ENCODE measurements around the gene NFKBIB. TPM values are rescaled to one million over a fixed set of nuclear protein-coding genes. Genes with fewer than 3 reads are reported as not detected.

Gene NFKBIB
- total RNA-seq, 2 donors from 2014 or later = 25.3 to 28.4 TPM

DNA sequence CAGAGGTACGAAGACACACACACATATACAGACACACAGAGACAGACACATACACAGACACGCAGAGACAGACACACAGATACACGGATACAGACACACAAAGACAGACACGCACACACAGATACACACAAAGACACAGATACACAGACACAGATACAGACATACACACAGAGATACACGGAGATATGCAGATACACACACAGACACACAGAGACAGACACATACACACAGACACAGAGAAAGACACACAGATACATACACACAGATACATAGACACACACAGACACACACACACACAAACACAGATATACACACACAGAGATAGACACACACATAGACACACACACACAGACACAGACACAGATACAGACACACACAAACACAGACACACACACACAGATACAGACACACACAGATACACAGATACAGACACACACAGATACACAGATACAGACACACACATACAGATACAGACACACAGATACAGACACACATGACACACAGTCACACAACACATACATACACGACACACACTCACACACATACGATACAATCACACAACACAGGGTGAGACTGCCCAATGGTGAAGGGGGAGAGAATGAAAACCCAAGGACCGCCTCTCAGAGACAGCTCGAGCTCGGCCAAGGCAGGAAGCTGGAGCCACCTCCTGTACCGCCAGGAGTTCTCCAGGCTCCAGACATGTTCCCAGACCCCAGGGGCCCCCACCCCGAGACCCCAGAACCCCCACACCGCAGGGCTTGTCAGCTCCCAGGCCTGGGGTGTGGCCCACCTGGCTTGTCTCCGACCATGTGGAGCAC, 21.0 kb downstream of the NFKBIB start:
- Histone ChIP-seq H3K9me3 (no peaks in the 10 kb centered on the region), H3K27ac (no peak overlapping the region), H3K4me3 (no peak overlapping the region), H3K27me3 (replicated peaks; ENCODE audit: insufficient read depth) (no peaks in the 10 kb centered on the region), H3K36me3 (peaks cover 3% of the 10 kb centered on the region), H3K4me1 (ENCODE audit: control insufficient read depth in 1 of 2, low read depth in 2 of 2) (no peaks in the 10 kb centered on the region)
- ATAC-seq (ENCODE audit: insufficient number of reproducible peaks, low FRiP score, low read depth) = no peak
- TF ChIP-seq, protein P1, sequence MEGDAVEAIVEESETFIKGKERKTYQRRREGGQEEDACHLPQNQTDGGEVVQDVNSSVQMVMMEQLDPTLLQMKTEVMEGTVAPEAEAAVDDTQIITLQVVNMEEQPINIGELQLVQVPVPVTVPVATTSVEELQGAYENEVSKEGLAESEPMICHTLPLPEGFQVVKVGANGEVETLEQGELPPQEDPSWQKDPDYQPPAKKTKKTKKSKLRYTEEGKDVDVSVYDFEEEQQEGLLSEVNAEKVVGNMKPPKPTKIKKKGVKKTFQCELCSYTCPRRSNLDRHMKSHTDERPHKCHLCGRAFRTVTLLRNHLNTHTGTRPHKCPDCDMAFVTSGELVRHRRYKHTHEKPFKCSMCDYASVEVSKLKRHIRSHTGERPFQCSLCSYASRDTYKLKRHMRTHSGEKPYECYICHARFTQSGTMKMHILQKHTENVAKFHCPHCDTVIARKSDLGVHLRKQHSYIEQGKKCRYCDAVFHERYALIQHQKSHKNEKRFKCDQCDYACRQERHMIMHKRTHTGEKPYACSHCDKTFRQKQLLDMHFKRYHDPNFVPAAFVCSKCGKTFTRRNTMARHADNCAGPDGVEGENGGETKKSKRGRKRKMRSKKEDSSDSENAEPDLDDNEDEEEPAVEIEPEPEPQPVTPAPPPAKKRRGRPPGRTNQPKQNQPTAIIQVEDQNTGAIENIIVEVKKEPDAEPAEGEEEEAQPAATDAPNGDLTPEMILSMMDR (IDR thresholded peaks at IDR 0.05) = no peak
- no peak for DNase-seq (ENCODE audit: low spot score)

DNA sequence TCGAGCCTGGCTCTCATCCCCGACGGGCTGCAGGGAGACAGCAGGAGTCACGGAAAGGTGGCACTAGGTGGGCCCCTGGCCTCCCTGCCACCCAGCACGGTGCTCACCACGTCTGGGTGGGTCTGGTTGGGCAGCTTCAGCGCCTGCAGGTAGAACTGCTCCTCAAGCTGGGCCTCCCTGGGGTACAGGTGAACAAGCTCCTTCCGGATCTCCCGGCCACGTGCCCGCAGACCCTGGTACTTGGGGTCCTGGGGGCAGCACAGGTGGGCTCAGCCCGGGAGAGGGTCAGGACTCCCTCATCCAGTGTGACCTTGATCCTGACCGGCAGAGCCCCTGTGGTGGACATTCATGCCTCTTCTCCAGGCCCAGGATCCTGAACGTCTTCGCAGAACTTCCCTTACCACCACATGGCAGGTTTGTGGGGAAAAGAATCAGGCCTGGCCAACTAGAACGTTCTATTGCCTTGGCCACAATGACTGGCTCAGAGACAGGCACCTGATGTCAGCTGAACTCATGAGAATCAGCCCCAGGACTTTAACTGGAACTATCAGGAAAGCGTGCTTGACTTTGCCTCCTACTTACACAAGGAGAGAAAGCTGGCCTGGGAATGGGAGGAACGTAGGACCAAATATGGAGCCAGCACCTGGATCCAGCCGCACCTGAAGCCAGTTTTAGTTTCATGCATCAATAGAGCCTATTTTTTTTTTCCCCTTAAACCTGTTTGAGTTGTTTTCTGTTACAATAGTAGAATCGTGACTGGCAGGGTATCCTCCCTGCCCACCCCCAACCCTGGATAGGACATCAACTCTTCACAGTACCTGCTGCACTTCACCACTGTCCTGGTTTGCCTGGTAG, 21.9 kb downstream of the NFKBIB start:
- Histone ChIP-seq H3K36me3 (peaks cover 3% of the 10 kb centered on the region), H3K27me3 (replicated peaks; ENCODE audit: insufficient read depth) (no peaks in the 10 kb centered on the region), H3K9me3 (no peaks in the 10 kb centered on the region), H3K4me3 (no peak overlapping the region), H3K4me1 (ENCODE audit: control insufficient read depth in 1 of 2, low read depth in 2 of 2) (no peaks in the 10 kb centered on the region), H3K27ac (no peak overlapping the region)
- ATAC-seq (ENCODE audit: insufficient number of reproducible peaks, low FRiP score, low read depth) (no peak), DNase-seq (ENCODE audit: low spot score) (no peak)
- TF ChIP-seq, protein P1 (IDR thresholded peaks at IDR 0.05) = no peak

DNA sequence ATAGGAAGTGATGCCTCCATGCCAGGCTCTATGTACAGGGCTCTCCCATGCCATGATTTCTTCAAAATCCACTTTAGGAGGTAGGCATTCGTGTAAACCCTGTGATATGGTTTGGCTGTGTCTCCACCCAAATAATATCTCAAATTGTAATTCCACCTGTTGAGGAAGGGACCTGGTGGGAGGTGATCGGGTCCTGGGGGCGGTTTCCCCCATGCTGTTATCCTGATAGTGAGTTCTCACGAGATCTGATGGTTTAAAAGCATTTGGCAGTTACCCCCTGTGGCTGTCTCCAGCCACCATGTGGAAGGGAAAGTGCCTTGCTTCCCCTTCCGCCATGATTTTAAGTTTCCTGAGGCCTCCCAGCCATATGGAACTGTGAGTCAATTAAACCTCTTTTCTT, 22.7 kb downstream of the NFKBIB start:
- Histone ChIP-seq H3K4me1 (ENCODE audit: control insufficient read depth in 1 of 2, low read depth in 2 of 2) (no peaks in the 10 kb centered on the region), H3K27ac (no peak overlapping the region), H3K36me3 (peaks cover 3% of the 10 kb centered on the region), H3K27me3 (replicated peaks; ENCODE audit: insufficient read depth) (no peaks in the 10 kb centered on the region), H3K9me3 (no peaks in the 10 kb centered on the region), H3K4me3 (no peak overlapping the region)
- ATAC-seq (ENCODE audit: insufficient number of reproducible peaks, low FRiP score, low read depth) (no peak), DNase-seq (ENCODE audit: low spot score) (no peak)
- TF ChIP-seq, protein P1 (IDR thresholded peaks at IDR 0.05) = no peak

DNA sequence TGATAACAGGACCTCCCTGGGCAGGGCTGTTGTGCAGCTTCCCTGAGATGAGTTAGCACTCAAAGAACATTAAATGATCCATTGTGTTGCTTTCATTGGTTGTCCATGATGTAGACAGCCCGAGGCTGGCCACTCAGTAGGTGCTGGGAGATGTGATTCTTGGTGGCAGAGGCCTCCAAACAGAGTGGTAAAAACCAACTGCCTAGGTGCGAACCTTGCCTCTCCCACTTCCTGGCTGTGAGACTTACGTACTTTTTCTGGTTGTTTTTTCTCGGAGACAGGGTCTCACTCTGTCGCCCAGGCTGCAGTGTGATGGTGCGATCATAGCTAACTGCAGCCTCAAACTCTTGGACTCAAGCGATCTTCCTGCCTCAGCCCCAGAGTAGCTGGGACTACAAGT, 24.6 kb downstream of the NFKBIB start:
- Histone ChIP-seq H3K9me3 (no peaks in the 10 kb centered on the region), H3K4me1 (ENCODE audit: control insufficient read depth in 1 of 2, low read depth in 2 of 2) (no peaks in the 10 kb centered on the region), H3K4me3 (no peak overlapping the region), H3K27ac (no peak overlapping the region), H3K36me3 (peaks cover 3% of the 10 kb centered on the region), H3K27me3 (replicated peaks; ENCODE audit: insufficient read depth) (no peaks in the 10 kb centered on the region)
- no peak for DNase-seq (ENCODE audit: low spot score)
- no peak for ATAC-seq (ENCODE audit: insufficient number of reproducible peaks, low FRiP score, low read depth)
- TF ChIP-seq, protein P1 (IDR thresholded peaks at IDR 0.05) = no peak

DNA sequence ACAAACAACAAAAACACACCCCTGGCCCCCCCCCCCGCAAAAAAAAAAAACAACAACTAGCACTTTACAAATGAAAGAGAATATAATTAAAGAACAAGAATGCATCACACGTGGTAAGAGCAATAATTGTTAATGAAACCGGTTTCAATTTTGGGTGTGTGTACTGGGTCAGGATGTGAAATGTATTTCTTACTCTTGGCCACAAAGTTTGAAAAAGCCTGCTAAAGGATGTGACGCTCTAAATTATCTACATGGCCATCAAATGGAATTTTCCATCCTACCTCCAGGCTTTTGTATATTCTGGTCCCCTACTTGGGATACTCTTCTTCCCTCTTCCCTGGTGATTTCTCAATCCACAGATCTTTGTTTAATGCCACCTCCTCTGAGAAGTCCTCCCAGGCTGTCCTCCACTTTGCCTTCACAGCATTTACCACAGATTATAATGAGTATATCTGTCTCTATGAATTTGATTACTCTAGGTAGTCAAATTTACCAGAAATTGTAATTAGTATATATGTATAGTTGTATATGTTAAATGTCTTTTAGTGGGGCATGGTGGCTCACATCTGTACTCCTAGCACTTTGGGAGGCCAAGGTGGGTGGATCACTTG, 28.7 kb downstream of the NFKBIB start:
- peaks cover 12% of the 10 kb centered on the region for H3K36me3 ChIP-seq
- H3K4me3 ChIP-seq = no peak overlapping the region
- no peaks in the 10 kb centered on the region for H3K27me3 ChIP-seq (replicated peaks; ENCODE audit: insufficient read depth)
- peaks cover 8 to 15% of the 10 kb centered on the region in 2 donors for H3K4me1 ChIP-seq (ENCODE audit: control insufficient read depth in 1 of 2, low read depth in 2 of 2)
- no peaks in the 10 kb centered on the region for H3K9me3 ChIP-seq
- H3K27ac ChIP-seq = no peak overlapping the region
- ATAC-seq (ENCODE audit: insufficient number of reproducible peaks, low FRiP score, low read depth) = no peak
- TF ChIP-seq, protein P1 (IDR thresholded peaks at IDR 0.05) = no peak
- DNase-seq (ENCODE audit: low spot score) = no peak

Measured in thoracic aorta (tissue), 2 donors.